Measurements from ENCODE around the gene NFILZ.

The NFILZ gene

GRCh38 chr19:8675066-8675465, 44.6 kb downstream of the NFILZ start:
- TF ChIP-seq, protein P1, sequence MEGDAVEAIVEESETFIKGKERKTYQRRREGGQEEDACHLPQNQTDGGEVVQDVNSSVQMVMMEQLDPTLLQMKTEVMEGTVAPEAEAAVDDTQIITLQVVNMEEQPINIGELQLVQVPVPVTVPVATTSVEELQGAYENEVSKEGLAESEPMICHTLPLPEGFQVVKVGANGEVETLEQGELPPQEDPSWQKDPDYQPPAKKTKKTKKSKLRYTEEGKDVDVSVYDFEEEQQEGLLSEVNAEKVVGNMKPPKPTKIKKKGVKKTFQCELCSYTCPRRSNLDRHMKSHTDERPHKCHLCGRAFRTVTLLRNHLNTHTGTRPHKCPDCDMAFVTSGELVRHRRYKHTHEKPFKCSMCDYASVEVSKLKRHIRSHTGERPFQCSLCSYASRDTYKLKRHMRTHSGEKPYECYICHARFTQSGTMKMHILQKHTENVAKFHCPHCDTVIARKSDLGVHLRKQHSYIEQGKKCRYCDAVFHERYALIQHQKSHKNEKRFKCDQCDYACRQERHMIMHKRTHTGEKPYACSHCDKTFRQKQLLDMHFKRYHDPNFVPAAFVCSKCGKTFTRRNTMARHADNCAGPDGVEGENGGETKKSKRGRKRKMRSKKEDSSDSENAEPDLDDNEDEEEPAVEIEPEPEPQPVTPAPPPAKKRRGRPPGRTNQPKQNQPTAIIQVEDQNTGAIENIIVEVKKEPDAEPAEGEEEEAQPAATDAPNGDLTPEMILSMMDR (IDR thresholded peaks at IDR 0.05), result no peak

- TF ChIP-seq, protein P1 (IDR thresholded peaks at IDR 0.05), result no peak
These were observed 47.9 kb downstream of the NFILZ start for GRCh38 chr19:8678244-8678807.

Measured in LNCAP (cell line).